IMR-90 (cell line): ENCODE measurements around the gene NQO2.

Source experiments
- BHLHE40 ChIP-seq: fragments of 150-350 bp; IDR thresholded peaks from 2 replicates; pipeline ENCODE4 v1.6.1; 2016; ENCODE audit warnings: mild to moderate bottlenecking, low read depth, low read length
- CEBPB ChIP-seq: IDR thresholded peaks from 2 replicates; pipeline ENCODE4 v1.6.1; 2012; ENCODE audit warnings: low read depth, low read length, improper control_type of control experiment
- FOS ChIP-seq: fragments of 150-350 bp; IDR thresholded peaks from 2 replicates; pipeline ENCODE4 v1.6.1; 2016; ENCODE audit warnings: low read depth, low read length
- MAFK ChIP-seq: IDR thresholded peaks from 2 replicates; pipeline ENCODE4 v1.6.1; 2012; ENCODE audit warnings: low read depth, low read length, improper control_type of control experiment
- MAZ ChIP-seq: IDR thresholded peaks from 2 replicates; pipeline ENCODE4 v1.6.1; 2012; ENCODE audit warnings: low read depth, mild to moderate bottlenecking, low read length, improper control_type of control experiment, moderate library complexity, borderline replicate concordance
- MXI1 ChIP-seq: IDR thresholded peaks from 2 replicates; pipeline ENCODE4 v1.6.1; 2012; ENCODE audit warnings: low read depth, mild to moderate bottlenecking, low read length, moderate library complexity, borderline replicate concordance
- NFE2L2 ChIP-seq: fragments of 150-350 bp; IDR thresholded peaks from 2 replicates; pipeline ENCODE4 v1.6.1; 2016; ENCODE audit warnings: low read depth, mild to moderate bottlenecking, low read length
- POLR2A ChIP-seq: IDR thresholded peaks from 2 replicates; pipeline ENCODE4 v1.6.1; 2012; ENCODE audit warnings: mild to moderate bottlenecking, low read depth, low read length
- RAD21 ChIP-seq: IDR thresholded peaks from 2 replicates; pipeline ENCODE4 v1.6.1; 2012; ENCODE audit warnings: low read length, improper control_type of control experiment
- RCOR1 ChIP-seq: IDR thresholded peaks from 2 replicates; pipeline ENCODE4 v1.6.1; 2012; ENCODE audit warnings: mild to moderate bottlenecking, low read length, improper control_type of control experiment; ENCODE audit not compliant: insufficient replicate concordance
- RFX5 ChIP-seq: IDR thresholded peaks from 2 replicates; pipeline ENCODE4 v1.8.0; 2012; ENCODE audit warnings: low read depth, mild to moderate bottlenecking, low read length, moderate library complexity
- SMC3 ChIP-seq: fragments of 150-350 bp; IDR thresholded peaks from 2 replicates; pipeline ENCODE4 v1.6.1; 2016; ENCODE audit warnings: low read depth, mild to moderate bottlenecking, antibody characterized with exemption, low read length, moderate library complexity
- USF2 ChIP-seq: fragments of 150-350 bp; IDR thresholded peaks from 2 replicates; pipeline ENCODE4 v1.6.1; 2017; ENCODE audit warnings: mild to moderate bottlenecking, antibody characterized with exemption, low read length, low read depth
- TF ChIP-seq, protein P1 (sequence below): conservative IDR thresholded peaks from 2 replicates; pipeline ENCODE4 v1.5.1; 2012; ENCODE audit warnings: mild to moderate bottlenecking, low read depth, low read length, improper control_type of control experiment

- TF ChIP-seq MAFK: no peak
- TF ChIP-seq, protein P1, sequence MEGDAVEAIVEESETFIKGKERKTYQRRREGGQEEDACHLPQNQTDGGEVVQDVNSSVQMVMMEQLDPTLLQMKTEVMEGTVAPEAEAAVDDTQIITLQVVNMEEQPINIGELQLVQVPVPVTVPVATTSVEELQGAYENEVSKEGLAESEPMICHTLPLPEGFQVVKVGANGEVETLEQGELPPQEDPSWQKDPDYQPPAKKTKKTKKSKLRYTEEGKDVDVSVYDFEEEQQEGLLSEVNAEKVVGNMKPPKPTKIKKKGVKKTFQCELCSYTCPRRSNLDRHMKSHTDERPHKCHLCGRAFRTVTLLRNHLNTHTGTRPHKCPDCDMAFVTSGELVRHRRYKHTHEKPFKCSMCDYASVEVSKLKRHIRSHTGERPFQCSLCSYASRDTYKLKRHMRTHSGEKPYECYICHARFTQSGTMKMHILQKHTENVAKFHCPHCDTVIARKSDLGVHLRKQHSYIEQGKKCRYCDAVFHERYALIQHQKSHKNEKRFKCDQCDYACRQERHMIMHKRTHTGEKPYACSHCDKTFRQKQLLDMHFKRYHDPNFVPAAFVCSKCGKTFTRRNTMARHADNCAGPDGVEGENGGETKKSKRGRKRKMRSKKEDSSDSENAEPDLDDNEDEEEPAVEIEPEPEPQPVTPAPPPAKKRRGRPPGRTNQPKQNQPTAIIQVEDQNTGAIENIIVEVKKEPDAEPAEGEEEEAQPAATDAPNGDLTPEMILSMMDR: no peak
- TF ChIP-seq MAZ: no peak
- TF ChIP-seq POLR2A: no peak
- TF ChIP-seq RFX5: no peak
- no peak for TF ChIP-seq SMC3
- no peak for TF ChIP-seq CEBPB
- TF ChIP-seq RAD21: no peak
- TF ChIP-seq MXI1: no peak
- no peak for TF ChIP-seq USF2
- no peak for TF ChIP-seq BHLHE40
- TF ChIP-seq FOS: no peak
- TF ChIP-seq NFE2L2: no peak
- no peak for TF ChIP-seq RCOR1
Observed at GRCh38 chr6:3001146-3001772, 1.6 kb downstream of the NQO2 start.
